Liver (tissue), 9 donors: ENCODE data around the gene NKAIN2. TPM values are rescaled to one million over a fixed set of nuclear protein-coding genes. Genes with fewer than 3 reads are reported as not detected.

Source experiments
- DNase-seq: peaks from one replicate; pipeline ENCODE4 v3.0.0-alpha.2; 2017; ENCODE audit warnings: low spot score
- H3K27ac ChIP-seq, 2 donors: one replicate each; pipeline ENCODE4 v1.7.0; 2013; ENCODE audit warnings: inconsistent platforms in 2 of 2, low read length in 2 of 2, control low read depth in 1 of 2, low read depth in 1 of 2, mild to moderate bottlenecking in 1 of 2
- H3K27me3 ChIP-seq, 4 donors: one replicate each; pipeline versions ENCODE4 v1.6.1 to v1.7.0; 2013; ENCODE audit warnings: low read length in 3 of 4, inconsistent platforms in 1 of 4, mild to moderate bottlenecking in 1 of 4, moderate library complexity in 1 of 4; ENCODE audit not compliant: control insufficient read depth in 4 of 4, insufficient read depth in 4 of 4
- H3K36me3 ChIP-seq, 4 donors: one replicate each; pipeline versions ENCODE4 v1.6.1 to v1.7.0; 2013; ENCODE audit warnings: low read length in 3 of 4, mild to moderate bottlenecking in 3 of 4, low read depth in 1 of 4, moderate library complexity in 1 of 4; ENCODE audit not compliant: control insufficient read depth in 4 of 4, insufficient read depth in 3 of 4
- H3K4me1 ChIP-seq, 4 donors: one replicate each; pipeline versions ENCODE4 v1.6.1 to v1.7.0; 2013; ENCODE audit warnings: low read length in 3 of 4, mild to moderate bottlenecking in 3 of 4, moderate library complexity in 1 of 4; ENCODE audit not compliant: control insufficient read depth in 4 of 4, insufficient read depth in 4 of 4
- H3K4me3 ChIP-seq, 3 donors: one replicate each; pipeline versions ENCODE4 v1.6.1 to v1.7.0; 2013; ENCODE audit warnings: low read length in 3 of 3, control low read depth in 1 of 3, low read depth in 1 of 3, mild to moderate bottlenecking in 1 of 3
- H3K9ac ChIP-seq, 2 donors: one replicate each; pipeline ENCODE4 v1.7.0; 2013; ENCODE audit warnings: low read length in 2 of 2, mild to moderate bottlenecking in 2 of 2, moderate library complexity in 2 of 2, control low read depth in 1 of 2, low read depth in 1 of 2
- H3K9me3 ChIP-seq, 4 donors: one replicate each; pipeline versions ENCODE4 v1.6.1 to v1.7.0; 2013; ENCODE audit warnings: low read length in 3 of 4; ENCODE audit not compliant: control insufficient read depth in 4 of 4
- ATF3 ChIP-seq: IDR thresholded peaks from 2 replicates; pipeline ENCODE4 v1.6.1; 2016; ENCODE audit warnings: antibody characterized with exemption
- EGR1 ChIP-seq, 2 donors: IDR thresholded peaks; 2 replicates each; pipeline ENCODE4 v1.6.1; 2016 to 2018; ENCODE audit warnings: antibody characterized with exemption in 2 of 2, low read depth in 2 of 2
- GABPA ChIP-seq, 2 donors: IDR thresholded peaks in 1 of 2; conservative IDR thresholded peaks in 1 of 2; 2 replicates each; pipeline ENCODE4 v1.6.1; 2016; ENCODE audit warnings: antibody characterized with exemption in 2 of 2, mild to moderate bottlenecking in 1 of 2, moderate library complexity in 1 of 2
- HNF4A ChIP-seq, 2 donors: conservative IDR thresholded peaks; 2 replicates each; pipeline ENCODE4 v1.6.1; 2016; ENCODE audit warnings: antibody characterized with exemption in 2 of 2, mild to moderate bottlenecking in 2 of 2
- HNF4G ChIP-seq: IDR thresholded peaks from 2 replicates; pipeline ENCODE4 v1.6.1; 2016; ENCODE audit warnings: antibody characterized with exemption
- JUND ChIP-seq, 2 donors: IDR thresholded peaks; 2 replicates each; pipeline ENCODE4 v1.6.1; 2016; ENCODE audit warnings: antibody characterized with exemption in 2 of 2
- MAX ChIP-seq: IDR thresholded peaks from 2 replicates; pipeline ENCODE4 v1.6.1; 2016; ENCODE audit warnings: antibody characterized with exemption
- RAD21 ChIP-seq, 2 donors: IDR thresholded peaks; 2 replicates each; pipeline ENCODE4 v1.6.1; 2016; ENCODE audit warnings: antibody characterized with exemption in 2 of 2, mild to moderate bottlenecking in 2 of 2
- REST ChIP-seq: IDR thresholded peaks from 2 replicates; pipeline ENCODE4 v1.6.1; 2016; ENCODE audit warnings: antibody characterized with exemption, mild to moderate bottlenecking
- RXRA ChIP-seq, 2 donors: IDR thresholded peaks; 2 replicates each; pipeline ENCODE4 v1.6.1; 2017 to 2018; ENCODE audit warnings: antibody characterized with exemption in 2 of 2, mild to moderate bottlenecking in 1 of 2
- TAF1 ChIP-seq: conservative IDR thresholded peaks from 2 replicates; pipeline ENCODE4 v1.6.1; 2016; ENCODE audit warnings: antibody characterized with exemption, mild to moderate bottlenecking
- YY1 ChIP-seq: IDR thresholded peaks from 2 replicates; pipeline ENCODE4 v1.6.1; 2016; ENCODE audit warnings: antibody characterized with exemption, mild to moderate bottlenecking
- WGBS: extraction: QIAGEN DNeasy Blood & Tissue Kit; methylation state at CpG from one replicate; pipeline ENCODE4 v1.1.7; 2013; 5-methylcytosine and 5-hydroxymethylcytosine counted together
- polyA plus RNA-seq, 2 donors: library from polyadenylated mRNA; stranded (reverse) in 1 of 2; unstranded in 1 of 2; fragments of 200-250 nt in 1 of 2; fragments of >200 nt in 1 of 2; fragmentation: Nextera tagmentation in 1 of 2; extraction: Ambion mirVana in 1 of 2; gene quantifications; one replicate each; pipeline versions ENCODE4 v1.2.1 to v1.2.3, GENCODE V29; 2013 to 2015
- total RNA-seq, 2 donors: library from RNA; depleted of rRNA; stranded (reverse); fragments of >200 nt; gene quantifications; one replicate each; pipeline ENCODE4 v1.2.3, GENCODE V29; 2014
- TF ChIP-seq, protein P1 (sequence below): fragments of 150-350 bp; IDR thresholded peaks from 2 replicates; pipeline ENCODE4 v1.5.1; 2017; ENCODE audit warnings: improper control_type of control experiment, low read depth, low read length; ENCODE audit not compliant: missing input control
- donor health status: healthy.
- donor health status: healthy.
- donor health status: healthy.
- donor health status: healthy.
- donor health status: healthy.

The NKAIN2 gene
- total and polyA plus RNA-seq, 4 donors, result 0.05 to 0.14 TPM; not detected in 2

DNA sequence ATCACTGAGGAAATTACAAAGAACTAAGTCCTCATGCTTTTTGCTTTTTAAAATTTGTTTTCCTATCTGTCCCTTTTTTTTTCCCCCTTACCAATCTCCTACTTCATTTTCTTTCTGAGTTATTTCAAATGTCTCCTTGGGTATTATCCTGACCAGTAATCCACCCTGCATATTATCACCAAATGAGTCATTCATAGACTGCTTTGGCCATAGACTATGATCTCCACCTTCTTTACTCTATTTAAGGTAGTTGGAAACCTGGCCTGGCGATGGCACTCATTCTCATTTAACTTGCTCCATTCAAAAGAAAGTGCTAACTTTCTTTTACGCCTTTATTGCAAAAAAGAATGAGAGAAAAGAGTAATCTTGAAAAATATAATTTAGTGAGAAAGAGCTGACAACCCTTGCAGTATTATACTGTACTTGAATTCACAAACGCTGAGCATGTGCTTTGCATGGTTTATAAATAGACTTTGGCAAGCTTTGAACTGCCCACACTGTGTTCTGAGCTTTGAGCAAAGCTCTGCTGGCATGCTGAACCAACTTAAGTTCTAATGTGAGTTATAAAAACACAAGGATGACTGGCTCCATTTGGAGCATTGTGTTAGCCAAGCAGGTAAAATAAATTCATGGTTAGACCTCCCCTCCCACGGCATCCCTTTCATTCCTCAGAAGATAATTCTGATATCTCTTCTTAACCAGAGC lies 198.9 kb downstream of the NKAIN2 start:
- H3K9ac ChIP-seq, result no peak overlapping the region
- WGBS, result 76% methylated on average over 4 of the region's 4 CpGs
- no peak for DNase-seq
- no peaks in the 10 kb centered on the region for H3K9me3 ChIP-seq
- H3K4me3 ChIP-seq, result no peak overlapping the region
- TF ChIP-seq HNF4A (conservative IDR thresholded peaks at IDR 0.05) (no peak), HNF4G (no peak), RAD21 (IDR thresholded peaks at IDR 0.05) (no peak), TAF1 (no peak), MAX (no peak), JUND (IDR thresholded peaks at IDR 0.05) (no peak), ATF3 (no peak), REST (no peak), GABPA (IDR thresholded peaks at IDR 0.05 in 1 of 2, conservative IDR thresholded peaks at IDR 0.05 in 1 of 2) (no peak), RXRA (IDR thresholded peaks at IDR 0.05) (no peak), YY1 (no peak)
- TF ChIP-seq, protein P1, sequence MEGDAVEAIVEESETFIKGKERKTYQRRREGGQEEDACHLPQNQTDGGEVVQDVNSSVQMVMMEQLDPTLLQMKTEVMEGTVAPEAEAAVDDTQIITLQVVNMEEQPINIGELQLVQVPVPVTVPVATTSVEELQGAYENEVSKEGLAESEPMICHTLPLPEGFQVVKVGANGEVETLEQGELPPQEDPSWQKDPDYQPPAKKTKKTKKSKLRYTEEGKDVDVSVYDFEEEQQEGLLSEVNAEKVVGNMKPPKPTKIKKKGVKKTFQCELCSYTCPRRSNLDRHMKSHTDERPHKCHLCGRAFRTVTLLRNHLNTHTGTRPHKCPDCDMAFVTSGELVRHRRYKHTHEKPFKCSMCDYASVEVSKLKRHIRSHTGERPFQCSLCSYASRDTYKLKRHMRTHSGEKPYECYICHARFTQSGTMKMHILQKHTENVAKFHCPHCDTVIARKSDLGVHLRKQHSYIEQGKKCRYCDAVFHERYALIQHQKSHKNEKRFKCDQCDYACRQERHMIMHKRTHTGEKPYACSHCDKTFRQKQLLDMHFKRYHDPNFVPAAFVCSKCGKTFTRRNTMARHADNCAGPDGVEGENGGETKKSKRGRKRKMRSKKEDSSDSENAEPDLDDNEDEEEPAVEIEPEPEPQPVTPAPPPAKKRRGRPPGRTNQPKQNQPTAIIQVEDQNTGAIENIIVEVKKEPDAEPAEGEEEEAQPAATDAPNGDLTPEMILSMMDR, result no peak
- H3K36me3 ChIP-seq, result no peaks in the 10 kb centered on the region
- no peak overlapping the region for H3K27ac ChIP-seq
- H3K4me1 ChIP-seq, result no peaks in the 10 kb centered on the region
- no peaks in the 10 kb centered on the region for H3K27me3 ChIP-seq

GRCh38 chr6:124007266-124007665 lies 203.6 kb downstream of the NKAIN2 start:
- no peak overlapping the region for H3K4me3 ChIP-seq
- TF ChIP-seq EGR1 (IDR thresholded peaks at IDR 0.05; ENCODE audit: low read depth in 2 of 2), result no peak
- H3K9me3 ChIP-seq, result no peaks in the 10 kb centered on the region
- DNase-seq, result no peak
- H3K27ac ChIP-seq, result no peak overlapping the region
- H3K9ac ChIP-seq, result no peak overlapping the region
- H3K4me1 ChIP-seq, result peaks cover 0 to 9% (median 2%) of the 10 kb centered on the region in 4 donors
- no peaks in the 10 kb centered on the region for H3K27me3 ChIP-seq
- no peaks in the 10 kb centered on the region for H3K36me3 ChIP-seq
